Measurements from ENCODE around the gene FHOD1. TPM values are rescaled to one million over a fixed set of nuclear protein-coding genes. Genes with fewer than 3 reads are reported as not detected.

Gene FHOD1
- total and polyA plus RNA-seq, 9 of the 15 experiments (the other 6 are each of a cell fraction or from before 2014, with no cell fraction given), result 18.7 to 126 (median 32.3) TPM

DNA sequence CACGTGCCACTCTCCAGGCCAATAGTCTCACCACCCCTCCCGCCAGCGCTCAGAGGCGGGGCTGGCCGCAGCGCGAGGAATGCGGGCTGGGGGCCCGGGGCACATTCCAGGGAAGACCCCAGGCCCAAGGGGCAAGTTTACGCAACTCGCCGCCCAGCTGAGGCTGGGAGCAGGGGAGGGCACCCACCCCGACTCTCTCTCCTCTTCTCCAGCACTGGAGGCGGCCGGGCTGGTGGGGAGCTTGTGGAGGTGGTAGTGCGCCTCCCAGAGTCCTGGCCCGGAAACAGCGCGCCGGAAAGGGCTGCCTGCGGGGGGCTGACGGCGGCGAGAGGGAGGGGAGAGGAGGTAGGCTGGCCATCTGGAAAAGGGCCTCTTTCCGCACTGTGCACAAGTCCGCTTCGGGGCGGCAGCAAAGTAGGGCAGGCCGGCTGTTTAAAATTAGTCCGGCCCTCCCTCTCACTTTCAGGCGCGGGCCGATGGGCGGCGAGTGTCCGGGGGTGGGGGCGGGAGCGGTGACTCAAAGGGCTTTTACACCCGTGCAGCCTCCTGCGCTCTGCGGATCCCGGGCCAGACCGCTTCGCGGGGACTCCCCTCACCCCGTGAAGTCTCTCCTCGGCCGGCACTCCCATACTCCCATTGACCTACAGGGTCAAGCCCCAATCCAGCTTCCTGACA lies 1.1 kb downstream of the FHOD1 start (continued):
- TF ChIP-seq, protein P1, sequence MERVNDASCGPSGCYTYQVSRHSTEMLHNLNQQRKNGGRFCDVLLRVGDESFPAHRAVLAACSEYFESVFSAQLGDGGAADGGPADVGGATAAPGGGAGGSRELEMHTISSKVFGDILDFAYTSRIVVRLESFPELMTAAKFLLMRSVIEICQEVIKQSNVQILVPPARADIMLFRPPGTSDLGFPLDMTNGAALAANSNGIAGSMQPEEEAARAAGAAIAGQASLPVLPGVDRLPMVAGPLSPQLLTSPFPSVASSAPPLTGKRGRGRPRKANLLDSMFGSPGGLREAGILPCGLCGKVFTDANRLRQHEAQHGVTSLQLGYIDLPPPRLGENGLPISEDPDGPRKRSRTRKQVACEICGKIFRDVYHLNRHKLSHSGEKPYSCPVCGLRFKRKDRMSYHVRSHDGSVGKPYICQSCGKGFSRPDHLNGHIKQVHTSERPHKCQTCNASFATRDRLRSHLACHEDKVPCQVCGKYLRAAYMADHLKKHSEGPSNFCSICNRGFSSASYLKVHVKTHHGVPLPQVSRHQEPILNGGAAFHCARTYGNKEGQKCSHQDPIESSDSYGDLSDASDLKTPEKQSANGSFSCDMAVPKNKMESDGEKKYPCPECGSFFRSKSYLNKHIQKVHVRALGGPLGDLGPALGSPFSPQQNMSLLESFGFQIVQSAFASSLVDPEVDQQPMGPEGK (CRISPR knock-in tag; IDR thresholded peaks at IDR 0.05; ENCODE audit: borderline replicate concordance), result no peak
- TF ChIP-seq ZSCAN29 (IDR thresholded peaks at IDR 0.05) (no peak), MTA3 (IDR thresholded peaks at IDR 0.05; ENCODE audit: borderline replicate concordance) (peak; percentile 75; the same call in 1 of the 2 replicates), ZNF23 (CRISPR knock-in tag; IDR thresholded peaks at IDR 0.05) (no peak), CHD1 (IDR thresholded peaks at IDR 0.05; ENCODE audit: low read length) (no peak), ELF2 (CRISPR knock-in tag; IDR thresholded peaks at IDR 0.05) (peak; percentile 67), ARID1B (IDR thresholded peaks at IDR 0.05) (peak; percentile 57), MIER1 (IDR thresholded peaks at IDR 0.05; ENCODE audit: low read depth) (no peak), HDAC3 (IDR thresholded peaks at IDR 0.05; ENCODE audit: borderline replicate concordance, partially characterized antibody) (no peak), XRCC5 (IDR thresholded peaks at IDR 0.05; ENCODE audit: low read depth, low read length) (0 out of 2 replicates have a peak, but pooled peaks have one; percentile 24), ZNF239 (CRISPR knock-in tag; IDR thresholded peaks at IDR 0.05) (no peak)
- TF ChIP-seq, protein P2, sequence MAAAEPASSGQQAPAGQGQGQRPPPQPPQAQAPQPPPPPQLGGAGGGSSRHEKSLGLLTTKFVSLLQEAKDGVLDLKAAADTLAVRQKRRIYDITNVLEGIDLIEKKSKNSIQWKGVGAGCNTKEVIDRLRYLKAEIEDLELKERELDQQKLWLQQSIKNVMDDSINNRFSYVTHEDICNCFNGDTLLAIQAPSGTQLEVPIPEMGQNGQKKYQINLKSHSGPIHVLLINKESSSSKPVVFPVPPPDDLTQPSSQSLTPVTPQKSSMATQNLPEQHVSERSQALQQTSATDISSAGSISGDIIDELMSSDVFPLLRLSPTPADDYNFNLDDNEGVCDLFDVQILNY (CRISPR knock-in tag; IDR thresholded peaks at IDR 0.05), result no peak
- TF ChIP-seq, protein P3, sequence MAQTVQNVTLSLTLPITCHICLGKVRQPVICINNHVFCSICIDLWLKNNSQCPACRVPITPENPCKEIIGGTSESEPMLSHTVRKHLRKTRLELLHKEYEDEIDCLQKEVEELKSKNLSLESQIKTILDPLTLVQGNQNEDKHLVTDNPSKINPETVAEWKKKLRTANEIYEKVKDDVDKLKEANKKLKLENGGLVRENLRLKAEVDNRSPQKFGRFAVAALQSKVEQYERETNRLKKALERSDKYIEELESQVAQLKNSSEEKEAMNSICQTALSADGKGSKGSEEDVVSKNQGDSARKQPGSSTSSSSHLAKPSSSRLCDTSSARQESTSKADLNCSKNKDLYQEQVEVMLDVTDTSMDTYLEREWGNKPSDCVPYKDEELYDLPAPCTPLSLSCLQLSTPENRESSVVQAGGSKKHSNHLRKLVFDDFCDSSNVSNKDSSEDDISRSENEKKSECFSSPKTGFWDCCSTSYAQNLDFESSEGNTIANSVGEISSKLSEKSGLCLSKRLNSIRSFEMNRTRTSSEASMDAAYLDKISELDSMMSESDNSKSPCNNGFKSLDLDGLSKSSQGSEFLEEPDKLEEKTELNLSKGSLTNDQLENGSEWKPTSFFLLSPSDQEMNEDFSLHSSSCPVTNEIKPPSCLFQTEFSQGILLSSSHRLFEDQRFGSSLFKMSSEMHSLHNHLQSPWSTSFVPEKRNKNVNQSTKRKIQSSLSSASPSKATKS (CRISPR knock-in tag; IDR thresholded peaks at IDR 0.05), result no peak
- TF ChIP-seq, protein P4, sequence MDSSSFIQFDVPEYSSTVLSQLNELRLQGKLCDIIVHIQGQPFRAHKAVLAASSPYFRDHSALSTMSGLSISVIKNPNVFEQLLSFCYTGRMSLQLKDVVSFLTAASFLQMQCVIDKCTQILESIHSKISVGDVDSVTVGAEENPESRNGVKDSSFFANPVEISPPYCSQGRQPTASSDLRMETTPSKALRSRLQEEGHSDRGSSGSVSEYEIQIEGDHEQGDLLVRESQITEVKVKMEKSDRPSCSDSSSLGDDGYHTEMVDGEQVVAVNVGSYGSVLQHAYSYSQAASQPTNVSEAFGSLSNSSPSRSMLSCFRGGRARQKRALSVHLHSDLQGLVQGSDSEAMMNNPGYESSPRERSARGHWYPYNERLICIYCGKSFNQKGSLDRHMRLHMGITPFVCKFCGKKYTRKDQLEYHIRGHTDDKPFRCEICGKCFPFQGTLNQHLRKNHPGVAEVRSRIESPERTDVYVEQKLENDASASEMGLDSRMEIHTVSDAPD (CRISPR knock-in tag; IDR thresholded peaks at IDR 0.05), result no peak
- TF ChIP-seq, protein P5, sequence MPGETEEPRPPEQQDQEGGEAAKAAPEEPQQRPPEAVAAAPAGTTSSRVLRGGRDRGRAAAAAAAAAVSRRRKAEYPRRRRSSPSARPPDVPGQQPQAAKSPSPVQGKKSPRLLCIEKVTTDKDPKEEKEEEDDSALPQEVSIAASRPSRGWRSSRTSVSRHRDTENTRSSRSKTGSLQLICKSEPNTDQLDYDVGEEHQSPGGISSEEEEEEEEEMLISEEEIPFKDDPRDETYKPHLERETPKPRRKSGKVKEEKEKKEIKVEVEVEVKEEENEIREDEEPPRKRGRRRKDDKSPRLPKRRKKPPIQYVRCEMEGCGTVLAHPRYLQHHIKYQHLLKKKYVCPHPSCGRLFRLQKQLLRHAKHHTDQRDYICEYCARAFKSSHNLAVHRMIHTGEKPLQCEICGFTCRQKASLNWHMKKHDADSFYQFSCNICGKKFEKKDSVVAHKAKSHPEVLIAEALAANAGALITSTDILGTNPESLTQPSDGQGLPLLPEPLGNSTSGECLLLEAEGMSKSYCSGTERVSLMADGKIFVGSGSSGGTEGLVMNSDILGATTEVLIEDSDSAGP (CRISPR knock-in tag; IDR thresholded peaks at IDR 0.05), result no peak
- TF ChIP-seq, protein P6, sequence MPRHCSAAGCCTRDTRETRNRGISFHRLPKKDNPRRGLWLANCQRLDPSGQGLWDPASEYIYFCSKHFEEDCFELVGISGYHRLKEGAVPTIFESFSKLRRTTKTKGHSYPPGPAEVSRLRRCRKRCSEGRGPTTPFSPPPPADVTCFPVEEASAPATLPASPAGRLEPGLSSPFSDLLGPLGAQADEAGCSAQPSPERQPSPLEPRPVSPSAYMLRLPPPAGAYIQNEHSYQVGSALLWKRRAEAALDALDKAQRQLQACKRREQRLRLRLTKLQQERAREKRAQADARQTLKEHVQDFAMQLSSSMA (CRISPR knock-in tag; IDR thresholded peaks at IDR 0.05), result no peak
- TF ChIP-seq, protein P7, sequence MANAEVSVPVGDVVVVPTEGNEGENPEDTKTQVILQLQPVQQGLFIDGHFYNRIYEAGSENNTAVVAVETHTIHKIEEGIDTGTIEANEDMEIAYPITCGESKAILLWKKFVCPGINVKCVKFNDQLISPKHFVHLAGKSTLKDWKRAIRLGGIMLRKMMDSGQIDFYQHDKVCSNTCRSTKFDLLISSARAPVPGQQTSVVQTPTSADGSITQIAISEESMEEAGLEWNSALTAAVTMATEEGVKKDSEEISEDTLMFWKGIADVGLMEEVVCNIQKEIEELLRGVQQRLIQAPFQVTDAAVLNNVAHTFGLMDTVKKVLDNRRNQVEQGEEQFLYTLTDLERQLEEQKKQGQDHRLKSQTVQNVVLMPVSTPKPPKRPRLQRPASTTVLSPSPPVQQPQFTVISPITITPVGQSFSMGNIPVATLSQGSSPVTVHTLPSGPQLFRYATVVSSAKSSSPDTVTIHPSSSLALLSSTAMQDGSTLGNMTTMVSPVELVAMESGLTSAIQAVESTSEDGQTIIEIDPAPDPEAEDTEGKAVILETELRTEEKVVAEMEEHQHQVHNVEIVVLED (CRISPR knock-in tag; IDR thresholded peaks at IDR 0.05), result 0 out of 2 replicates have a peak, but pooled peaks have one; percentile 6

Data from K562 (cell line).